K562 (cell line): Measurements from ENCODE around the gene GNG7. TPM values are rescaled to one million over a fixed set of nuclear protein-coding genes. Genes with fewer than 3 reads are reported as not detected.

ENCODE experiments used
- CBFB ChIP-seq: sonication (generic); formaldehyde crosslinking; IDR thresholded peaks from 2 replicates; pipeline ENCODE4 v1.4.0; 2020; ENCODE audit warnings: mild to moderate bottlenecking, missing genetic modification reagents
- ESRRA ChIP-seq: fragments of 450-650 bp; IDR thresholded peaks from 2 replicates; pipeline ENCODE4 v1.6.1; 2014; ENCODE audit warnings: low read depth, mild to moderate bottlenecking, moderate library complexity, borderline replicate concordance
- ID3 ChIP-seq, 2 experiments: fragments of 250-450 bp in 1 of 2; fragments of 450-650 bp in 1 of 2; sonication (Bioruptor Pico) in 1 of 2; IDR thresholded peaks; 2 replicates each; pipeline versions ENCODE4 v1.6.1 to v1.8.0; 2016 to 2021; ENCODE audit warnings: mild to moderate bottlenecking in 2 of 2, moderate library complexity in 2 of 2, missing compliant biosample characterization in 1 of 2, missing genetic modification characterization in 1 of 2
- MAZ ChIP-seq, 2 experiments: fragments of 450-650 bp in 1 of 2; sonication (generic) in 1 of 2; formaldehyde crosslinking; IDR thresholded peaks in 1 of 2; conservative IDR thresholded peaks in 1 of 2; 2 replicates each; pipeline versions ENCODE4 v1.4.0 to v1.5.0; 2020; ENCODE audit warnings: mild to moderate bottlenecking in 1 of 2, missing genetic modification reagents in 1 of 2
- NR2F6 ChIP-seq: fragments of 450-650 bp; formaldehyde crosslinking; IDR thresholded peaks from 2 replicates; pipeline ENCODE4 v1.4.0; 2020; ENCODE audit warnings: mild to moderate bottlenecking
- RBM17 ChIP-seq: fragments of 200-400 bp; formaldehyde crosslinking; IDR thresholded peaks from 2 replicates; pipeline ENCODE4 v1.6.1; 2017; ENCODE audit warnings: low read depth, mild to moderate bottlenecking, low read length, borderline replicate concordance
- RFX7 ChIP-seq: fragments of 250-450 bp; sonication (Bioruptor Pico); IDR thresholded peaks from 2 replicates; pipeline ENCODE4 v1.5.1; 2021; ENCODE audit warnings: mild to moderate bottlenecking
- RNF2 ChIP-seq: sonication (generic); IDR thresholded peaks from 2 replicates; pipeline ENCODE4 v1.6.1; 2016
- SMARCC2 ChIP-seq: fragments of 450-650 bp; IDR thresholded peaks from 2 replicates; pipeline ENCODE4 v1.6.1; 2017; ENCODE audit warnings: antibody characterized with exemption, moderate library complexity, mild to moderate bottlenecking, low read depth
- ZBTB9 ChIP-seq: fragments of 450-650 bp; formaldehyde crosslinking; IDR thresholded peaks from 2 replicates; pipeline ENCODE4 v1.4.0; 2020; ENCODE audit warnings: mild to moderate bottlenecking, moderate library complexity
- ZNF133 ChIP-seq: fragments of 250-450 bp; sonication (Bioruptor Pico); IDR thresholded peaks from 2 replicates; pipeline ENCODE4 v1.4.0; 2020; ENCODE audit warnings: mild to moderate bottlenecking
- ZNF3 ChIP-seq: fragments of 250-450 bp; sonication (Bioruptor Pico); IDR thresholded peaks from 2 replicates; pipeline ENCODE4 v1.5.0; 2021; ENCODE audit warnings: mild to moderate bottlenecking, moderate library complexity
- ZNF395 ChIP-seq: fragments of 200-800 bp; sonication (Bioruptor generic); IDR thresholded peaks from 2 replicates; pipeline ENCODE4 v1.6.1; 2017; ENCODE audit warnings: missing genetic modification characterization, missing compliant biosample characterization
- ZNF407 ChIP-seq: fragments of 450-650 bp; IDR thresholded peaks from 2 replicates; pipeline ENCODE4 v1.6.1; 2016; ENCODE audit warnings: low read depth
- ZNF79 ChIP-seq: fragments of 250-450 bp; sonication (Bioruptor Pico); IDR thresholded peaks from 2 replicates; pipeline ENCODE4 v1.4.0; 2020; ENCODE audit warnings: low read depth, mild to moderate bottlenecking, moderate library complexity
- polyA plus RNA-seq, 8 experiments: library from polyadenylated mRNA; depleted of rRNA in 4 of 8; stranded (reverse) in 5 of 8; unstranded in 3 of 8; fragments of >200 nt; fragmentation: Nextera tagmentation in 2 of 8; fragmentation: Illumina TruSeq in 1 of 8; extraction: Ambion mirVana in 2 of 8; extraction: Trizol in 1 of 8; gene quantifications; 2 replicates each; pipeline versions ENCODE4 v1.2.1 to v1.2.3, GENCODE V29; 2011 to 2014; ENCODE audit warnings: inconsistent platforms in 1 of 8, missing spikeins in 1 of 8
- total RNA-seq, 7 experiments: library from RNA; depleted of rRNA in 6 of 7; stranded (reverse); fragments of >200 nt in 6 of 7; fragmentation: Illumina TruSeq in 2 of 7; extraction: Trizol in 2 of 7; gene quantifications; 2 replicates each; pipeline versions ENCODE4 v1.2.1 to v1.2.3, GENCODE V29; 2011 to 2021; ENCODE audit warnings: low replicate concordance in 1 of 7

The GNG7 gene
- total and polyA plus RNA-seq, 9 of the 15 experiments (the other 6 are each of a cell fraction or from before 2014, with no cell fraction given), result 0.01 to 0.20 (median 0.06) TPM; not detected in 1

- TF ChIP-seq RFX7 (no peak), NR2F6 (no peak), ESRRA (peak; percentile 49; the same call in 1 of the 2 replicates), MAZ (CRISPR knock-in tag; conservative IDR thresholded peaks at IDR 0.05 in 1 of 2, IDR thresholded peaks at IDR 0.05 in 1 of 2) (peak; percentile 86 to 97), ZNF3 (CRISPR knock-in tag) (no peak), ZBTB9 (CRISPR knock-in tag) (no peak), SMARCC2 (no peak), ZNF395 (CRISPR knock-in tag) (0 out of 2 replicates have a peak, but pooled peaks have one; percentile 47), RBM17 (no peak), ZNF79 (CRISPR knock-in tag) (no peak), ZNF133 (CRISPR knock-in tag) (no peak), CBFB (no peak), RNF2 (no peak), ZNF407 (no peak), ID3 (CRISPR knock-in tag; IDR thresholded peaks at IDR 0.05) (no peak), ID3 (tag; IDR thresholded peaks at IDR 0.05) (no peak)
Observed at GRCh38 chr19:2474232-2475017, 228.1 kb downstream of the GNG7 start (continued).
